ENCODE results near the gene ARNT2.

Gene ARNT2

GRCh38 chr15:80556694-80557367 is 152.6 kb downstream of the ARNT2 start:
- DNase-seq (ENCODE audit: low read depth in 2 of 2): no peak

GRCh38 chr15:80557441-80558234 is 153.5 kb downstream of the ARNT2 start:
- no peak for DNase-seq (ENCODE audit: low read depth in 2 of 2)

DNA sequence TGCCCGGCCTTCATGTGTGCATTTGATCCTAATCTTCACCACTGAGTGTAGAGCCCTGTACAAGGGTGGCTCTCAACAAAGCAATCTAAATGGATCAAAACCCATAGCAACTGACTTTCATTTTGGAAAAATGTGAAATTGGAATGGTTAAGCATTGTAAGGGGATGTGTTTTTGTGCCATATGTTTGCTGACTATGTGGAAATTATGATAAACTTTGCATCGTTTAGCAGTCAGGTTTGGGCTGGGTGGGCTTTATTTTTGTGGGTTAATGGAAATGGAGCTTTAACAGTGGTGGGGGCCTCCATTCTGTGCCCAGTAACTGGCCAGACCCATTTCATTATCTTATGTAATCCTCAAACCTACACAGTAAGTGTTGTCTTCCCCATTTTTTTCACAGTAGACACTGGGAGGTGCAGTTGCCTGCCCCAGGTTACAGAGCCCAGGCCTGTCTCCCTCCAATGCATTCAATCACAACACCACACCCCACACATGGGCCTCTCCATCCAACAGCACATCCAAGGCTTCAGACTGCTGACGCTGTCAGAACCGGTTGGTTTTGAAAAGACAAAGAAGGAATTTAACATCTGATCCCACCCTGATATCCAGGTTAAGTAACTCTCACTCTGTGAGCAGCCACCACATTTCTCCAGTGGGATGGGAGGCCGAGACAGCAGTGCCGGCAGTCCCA is 154.6 kb downstream of the ARNT2 start:
- no peak for DNase-seq (ENCODE audit: low read depth in 2 of 2)

DNA sequence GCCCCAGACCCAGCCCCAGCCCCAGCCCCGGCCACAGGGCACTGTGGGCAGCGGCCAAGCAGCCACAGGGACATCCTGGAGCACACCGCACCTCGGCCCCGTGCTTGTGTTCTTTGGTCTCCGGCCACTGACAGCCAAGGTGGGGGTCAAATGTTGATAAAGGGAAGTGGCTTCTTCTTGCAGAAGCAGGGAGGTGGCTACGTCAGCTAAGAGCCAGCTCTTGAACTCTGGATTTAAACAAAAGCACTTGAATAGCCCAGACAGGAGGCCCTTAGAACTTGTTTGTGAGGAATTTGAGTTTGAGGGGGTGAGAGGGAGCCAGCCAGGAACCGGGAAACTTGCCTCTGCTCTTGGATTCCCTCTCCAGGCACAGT is 155.1 kb downstream of the ARNT2 start:
- no peak for DNase-seq (ENCODE audit: low read depth in 2 of 2)

DNA sequence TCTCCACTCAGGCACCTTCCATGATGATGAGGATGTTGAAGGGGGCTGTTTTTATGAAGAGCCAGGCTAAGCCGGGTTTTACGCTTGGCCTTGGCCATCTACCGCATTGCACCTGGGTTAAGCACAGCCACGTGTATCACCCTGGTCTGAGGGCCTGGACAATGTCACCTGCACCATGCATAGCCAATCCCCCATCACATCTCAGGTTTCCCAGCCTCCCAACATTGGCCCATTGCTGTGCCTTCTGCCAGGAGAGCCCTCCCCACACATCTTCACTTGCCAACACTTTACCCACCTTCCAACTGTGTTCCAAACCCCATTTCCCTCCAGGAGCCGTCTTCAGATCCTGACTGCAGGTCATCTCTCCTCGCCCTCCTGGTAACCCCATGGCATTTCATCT is 155.6 kb downstream of the ARNT2 start:
- DNase-seq (ENCODE audit: low read depth in 2 of 2): no peak

GRCh38 chr15:80560601-80561400 is 156.6 kb downstream of the ARNT2 start:
- DNase-seq (ENCODE audit: low read depth in 2 of 2): no peak

GRCh38 chr15:80561500-80561899 is 157.3 kb downstream of the ARNT2 start:
- DNase-seq (ENCODE audit: low read depth in 2 of 2): no peak

DNA sequence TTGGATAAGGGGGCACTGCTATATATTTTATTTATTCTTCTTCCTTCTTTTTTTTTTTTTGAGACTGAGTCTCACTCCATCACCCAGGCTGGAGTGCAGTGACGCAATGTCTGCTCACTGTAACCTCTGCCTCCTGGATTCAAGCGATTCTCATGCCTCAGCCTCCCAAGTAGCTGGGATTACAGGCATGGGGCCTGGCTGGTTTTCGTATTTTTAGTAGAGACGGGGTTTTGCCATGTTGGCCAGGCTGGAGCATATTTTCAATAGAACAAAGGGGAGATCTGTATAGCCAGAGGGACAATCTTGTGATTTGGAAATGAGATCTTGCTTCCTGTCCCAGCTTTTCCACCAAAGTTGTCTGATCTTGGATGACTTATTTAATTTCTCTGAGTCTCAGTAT is 157.9 kb downstream of the ARNT2 start:
- DNase-seq (ENCODE audit: low read depth in 2 of 2): no peak

- no peak for DNase-seq (ENCODE audit: low read depth in 2 of 2)
Measured at GRCh38 chr15:80562846-80563245, 158.7 kb downstream of the ARNT2 start.

DNA sequence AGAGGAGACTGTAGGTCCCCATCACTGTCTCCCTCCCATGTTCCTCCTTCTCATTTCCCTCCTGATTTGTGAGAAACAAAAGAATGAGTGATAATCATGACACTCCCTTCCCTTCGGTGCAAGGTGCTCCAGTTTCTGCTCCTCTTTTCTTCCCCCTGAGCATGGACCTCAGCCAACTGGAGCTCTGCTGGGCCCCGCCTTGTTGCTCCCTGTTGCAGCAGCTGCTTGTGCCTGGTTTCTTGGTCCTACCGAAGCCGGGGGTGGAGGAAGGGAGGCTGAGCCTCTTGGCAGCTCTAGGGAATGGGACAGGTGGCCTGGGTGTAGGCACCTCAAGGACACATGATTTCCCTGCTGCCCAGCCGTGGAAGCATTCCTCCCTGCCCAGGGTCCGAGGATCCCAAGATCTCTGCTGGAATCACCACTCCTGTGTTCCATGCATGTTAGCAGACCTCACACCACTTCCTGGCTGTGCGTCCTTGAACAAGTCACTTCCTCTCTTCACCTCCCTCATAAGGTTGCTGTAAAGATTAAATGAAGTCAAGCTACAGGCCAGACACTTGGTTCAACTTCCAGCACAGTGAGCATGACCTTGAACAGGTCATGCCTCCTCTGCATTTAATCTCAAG is 159.3 kb downstream of the ARNT2 start:
- no peak for DNase-seq (ENCODE audit: low read depth in 2 of 2)

GRCh38 chr15:80564056-80564455 is 159.9 kb downstream of the ARNT2 start:
- no peak for DNase-seq (ENCODE audit: low read depth in 2 of 2)

GRCh38 chr15:80565398-80565797 is 161.2 kb downstream of the ARNT2 start:
- no peak for DNase-seq (ENCODE audit: low read depth in 2 of 2)

- DNase-seq (ENCODE audit: low read depth in 2 of 2): no peak
Measured at GRCh38 chr15:80565988-80566387, 161.8 kb downstream of the ARNT2 start.

- no peak for DNase-seq (ENCODE audit: low read depth in 2 of 2)
Measured at GRCh38 chr15:80567721-80568157, 163.6 kb downstream of the ARNT2 start.

- no peak for DNase-seq (ENCODE audit: low read depth in 2 of 2)
Measured at GRCh38 chr15:80568298-80568697, 164.1 kb downstream of the ARNT2 start.

DNA sequence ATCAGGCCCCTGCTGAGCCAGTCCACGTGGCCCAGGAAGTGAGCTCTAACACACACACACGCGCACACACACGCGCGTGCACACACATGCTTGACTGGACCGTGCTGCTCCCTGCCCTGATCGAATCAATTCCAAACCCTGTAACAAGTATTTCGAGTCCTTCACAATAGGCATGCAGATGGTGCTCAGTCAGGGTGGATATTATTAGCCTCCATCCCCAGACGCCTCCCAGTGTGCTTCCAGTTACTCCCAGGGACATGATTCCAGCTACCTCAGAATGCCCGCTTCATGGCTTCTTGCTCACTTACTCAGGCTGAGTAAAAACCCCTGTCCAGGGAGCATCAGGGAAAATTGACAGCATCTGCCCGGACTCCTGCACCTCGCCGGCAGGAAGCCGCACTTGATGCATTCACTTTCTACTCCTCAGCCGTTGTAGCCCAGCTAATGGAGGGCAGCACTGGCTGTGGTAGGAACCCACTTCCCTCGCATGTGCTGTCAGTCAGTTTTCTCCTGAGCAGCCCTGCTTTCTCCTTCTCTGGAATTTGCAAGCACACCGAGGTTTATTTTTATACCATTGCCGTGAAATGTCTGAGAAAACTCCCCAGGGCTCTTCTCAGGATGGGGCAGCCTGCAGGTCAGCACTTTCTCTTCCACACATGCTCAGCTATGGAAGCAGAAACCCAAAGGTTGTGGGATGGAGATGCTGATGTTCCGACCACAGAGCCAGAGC is 164.9 kb downstream of the ARNT2 start:
- no peak for DNase-seq (ENCODE audit: low read depth in 2 of 2)

GRCh38 chr15:80569656-80570055 is 165.5 kb downstream of the ARNT2 start:
- DNase-seq (ENCODE audit: low read depth in 2 of 2): no peak

GRCh38 chr15:80570553-80570952 is 166.4 kb downstream of the ARNT2 start:
- DNase-seq (ENCODE audit: low read depth in 2 of 2): no peak

DNA sequence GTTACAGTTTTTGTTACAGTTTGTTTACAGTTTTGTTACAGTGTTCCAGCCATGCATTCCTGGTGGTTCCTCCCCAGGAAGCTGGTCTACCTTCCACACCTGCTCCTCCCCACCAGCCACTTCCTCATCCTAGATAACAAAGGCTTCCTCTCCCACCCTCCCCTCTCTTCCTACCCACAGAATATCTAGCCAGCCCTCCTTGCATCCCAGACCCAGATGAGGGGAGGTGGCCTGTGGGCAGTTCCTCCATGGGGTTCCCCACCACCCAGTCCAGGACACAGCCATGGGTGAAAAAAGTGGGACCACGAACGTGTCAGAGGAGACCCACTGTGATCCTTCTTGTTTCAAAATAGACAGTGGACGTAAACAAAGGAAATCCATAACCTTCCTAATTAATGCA is 168.2 kb downstream of the ARNT2 start:
- DNase-seq (ENCODE audit: low read depth in 2 of 2): no peak

GRCh38 chr15:80573606-80574005 is 169.4 kb downstream of the ARNT2 start:
- no peak for DNase-seq (ENCODE audit: low read depth in 2 of 2)

DNA sequence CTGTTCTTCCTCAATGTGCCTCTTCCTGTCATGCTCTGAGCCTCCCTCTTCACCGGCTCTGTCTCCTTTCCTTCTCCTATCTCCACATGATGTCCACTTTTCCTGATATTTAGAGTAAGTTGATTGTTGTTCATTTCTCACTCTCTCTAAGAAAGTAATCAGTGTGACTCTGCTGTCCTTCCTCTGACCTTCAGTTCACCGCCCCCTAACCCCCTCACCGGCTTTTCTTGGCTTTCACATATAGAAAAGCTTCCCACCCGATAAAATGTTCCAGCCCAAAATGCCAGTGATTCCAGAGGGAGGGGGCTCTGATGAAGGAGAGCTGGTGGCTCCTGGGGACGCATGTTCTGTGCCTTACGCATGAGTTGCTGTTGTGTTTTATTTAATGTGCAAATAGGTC is 170.4 kb downstream of the ARNT2 start:
- DNase-seq (ENCODE audit: low read depth in 2 of 2): no peak
